ENCODE measurements around the gene WT1.
"Not testable (repeated sequence)": the region's sequence is repeated elsewhere in the genome, so short reads cannot be mapped to it uniquely, and the experiment has no call there.

WT1 gene

GRCh38 chr11:32435511-32435941 lies at the start of gene WT1:
WT1 (minus strand) TSS chr11:32435539.
- no peak for DNase-seq

- DNase-seq: no peak
Measured at GRCh38 chr11:32479291-32479690, 44.0 kb upstream of the WT1 start.

- DNase-seq: no peak
Measured at GRCh38 chr11:32478277-32478731, 43.0 kb upstream of the WT1 start.

- no peak for DNase-seq
Measured at GRCh38 chr11:32473282-32473909, 38.1 kb upstream of the WT1 start.

GRCh38 chr11:32472226-32472625 lies 36.9 kb upstream of the WT1 start:
- DNase-seq: no peak

- not testable (repeated sequence) for DNase-seq
Measured at GRCh38 chr11:32471544-32471943, 36.2 kb upstream of the WT1 start.

- no peak for DNase-seq
Measured at GRCh38 chr11:32469791-32470190, 34.5 kb upstream of the WT1 start.

GRCh38 chr11:32466279-32466915 lies 31.1 kb upstream of the WT1 start:
- DNase-seq: no peak

GRCh38 chr11:32464078-32464477 lies 28.7 kb upstream of the WT1 start:
- DNase-seq: no peak

- DNase-seq: no peak
Measured at GRCh38 chr11:32462011-32462690, 26.8 kb upstream of the WT1 start.

- no peak for DNase-seq
Measured at GRCh38 chr11:32456864-32457263, 21.5 kb upstream of the WT1 start.

GRCh38 chr11:32454993-32455392 lies 19.7 kb upstream of the WT1 start:
- DNase-seq: no peak

GRCh38 chr11:32451808-32452207 lies 16.5 kb upstream of the WT1 start:
- DNase-seq: no peak

GRCh38 chr11:32450372-32450771 lies 15.0 kb upstream of the WT1 start:
- no peak for DNase-seq

- no peak for DNase-seq
Measured at GRCh38 chr11:32448232-32448631, 12.9 kb upstream of the WT1 start.

- DNase-seq: no peak
Measured at GRCh38 chr11:32447252-32447651, 11.9 kb upstream of the WT1 start.

- DNase-seq: no peak
Measured at GRCh38 chr11:32446227-32446626, 10.9 kb upstream of the WT1 start.

- no peak for DNase-seq
Measured at GRCh38 chr11:32444186-32444585, 8.8 kb upstream of the WT1 start.

GRCh38 chr11:32440916-32441315 lies 5.6 kb upstream of the WT1 start:
- DNase-seq: no peak

GRCh38 chr11:32440312-32440908 lies 5.1 kb upstream of the WT1 start:
- no peak for DNase-seq

GRCh38 chr11:32439501-32440210 lies 4.3 kb upstream of the WT1 start:
- no peak for DNase-seq

- DNase-seq: no peak
Measured at GRCh38 chr11:32438866-32439489, 3.6 kb upstream of the WT1 start.

Data from NCI-H1417 treated with DMSO at 0.1 percent for 48 hours (cell line).